ENCODE data around the gene ZBTB8A. TPM values are rescaled to one million over a fixed set of nuclear protein-coding genes. Genes with fewer than 3 reads are reported as not detected.
"Not testable (repeated sequence)": the region's sequence is repeated elsewhere in the genome, so short reads cannot be mapped to it uniquely, and the experiment has no call there.

Gene ZBTB8A
- total RNA-seq, 1 donor, result 10.8 TPM

DNA sequence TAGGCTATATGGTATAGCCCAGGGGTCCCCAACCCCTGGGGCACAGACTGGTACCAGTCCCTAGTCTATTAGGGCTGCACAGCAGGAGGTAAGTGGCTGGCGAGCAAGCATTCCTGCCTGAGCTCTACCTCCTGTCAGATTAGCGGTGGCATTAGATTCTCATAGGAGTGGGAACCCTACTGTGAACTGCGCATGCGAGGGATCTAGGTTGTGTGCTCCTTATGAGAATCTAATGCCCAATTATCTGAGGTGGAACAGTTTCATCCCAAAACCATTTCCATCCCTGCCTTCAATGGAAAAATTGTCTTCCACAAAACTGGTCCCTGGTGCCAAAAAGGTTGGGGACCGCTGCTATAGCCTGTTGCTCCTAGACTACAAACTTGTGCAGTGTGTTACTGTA, 22.8 kb upstream of the ZBTB8A start:
- no peak overlapping the region for H3K4me3 ChIP-seq (ENCODE audit: low read depth, low read length)
- TF ChIP-seq CTCF (IDR thresholded peaks at IDR 0.05; ENCODE audit: insufficient read depth, low read length), result no peak
- no peak for DNase-seq (ENCODE audit: low read depth)

DNA sequence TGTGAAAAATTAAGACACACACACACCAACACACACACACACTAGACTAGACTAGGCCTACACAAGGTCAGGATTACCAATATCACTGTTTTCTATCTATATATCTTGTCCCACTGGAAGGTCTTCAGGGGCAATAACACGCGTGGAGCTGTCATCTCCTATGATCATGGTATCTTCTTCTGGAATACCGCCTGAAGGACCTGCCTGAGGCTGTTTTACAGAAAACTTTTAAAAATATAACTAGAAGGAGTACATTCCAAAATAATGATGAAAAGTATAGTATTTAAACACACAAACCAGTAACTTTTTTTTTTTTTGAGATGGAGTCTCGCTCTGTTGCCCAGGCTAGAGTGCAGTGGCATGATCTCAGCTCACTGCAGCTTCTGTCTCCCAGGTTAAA, 20.3 kb upstream of the ZBTB8A start:
- TF ChIP-seq CTCF (IDR thresholded peaks at IDR 0.05; ENCODE audit: insufficient read depth, low read length), result no peak
- no peak for DNase-seq (ENCODE audit: low read depth)

GRCh38 chr1:32521165-32521564, 18.1 kb upstream of the ZBTB8A start:
- no peak for TF ChIP-seq CTCF (IDR thresholded peaks at IDR 0.05; ENCODE audit: insufficient read depth, low read length)
- H3K4me3 ChIP-seq (ENCODE audit: low read depth, low read length), result no peak overlapping the region
- no peak for DNase-seq (ENCODE audit: low read depth)

More for the DNA sequence above, 20.3 kb upstream of the ZBTB8A start:
- no peak overlapping the region for H3K4me3 ChIP-seq (ENCODE audit: low read depth, low read length)

GRCh38 chr1:32525053-32525452, 14.2 kb upstream of the ZBTB8A start:
- TF ChIP-seq CTCF (IDR thresholded peaks at IDR 0.05; ENCODE audit: insufficient read depth, low read length), result no peak
- no peak for DNase-seq (ENCODE audit: low read depth)
- H3K4me3 ChIP-seq (ENCODE audit: low read depth, low read length), result no peak overlapping the region

DNA sequence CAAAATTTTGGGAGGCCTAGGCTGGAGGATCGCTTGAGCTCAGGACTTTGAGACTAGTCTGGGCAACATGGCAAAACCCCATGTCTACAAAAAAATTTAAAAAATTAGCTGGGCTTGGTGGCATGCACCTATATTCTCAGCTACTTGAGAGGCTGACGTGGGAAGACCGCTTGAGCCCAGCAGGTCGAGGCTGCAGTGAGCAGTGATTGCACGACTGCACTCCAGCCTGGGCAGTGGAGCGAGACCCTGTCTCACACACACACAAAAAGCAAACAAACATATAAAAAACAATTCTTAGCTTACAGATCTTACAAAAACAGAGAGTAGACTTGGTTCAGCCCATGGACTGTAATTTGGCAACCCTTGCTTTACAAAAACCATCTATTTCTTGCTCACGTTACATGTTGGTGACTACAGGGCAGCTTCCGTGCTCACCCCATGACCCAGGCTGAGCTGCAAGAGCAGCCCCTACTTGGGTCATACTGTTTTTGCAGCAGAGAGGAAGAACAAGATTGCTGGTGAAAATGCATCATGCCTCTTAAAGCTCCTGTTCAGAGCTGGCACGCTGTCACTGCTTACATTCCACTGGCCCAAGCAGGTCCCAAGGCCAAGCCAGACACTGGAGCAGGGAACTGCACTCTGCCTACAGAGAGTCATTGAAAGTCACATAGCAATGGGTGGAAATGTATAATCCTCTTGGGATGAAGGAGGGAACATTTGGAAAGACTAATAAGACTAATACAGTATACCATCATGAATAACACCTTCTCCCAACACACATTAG, 13.4 kb upstream of the ZBTB8A start:
- TF ChIP-seq CTCF (IDR thresholded peaks at IDR 0.05; ENCODE audit: insufficient read depth, low read length), result no peak
- no peak overlapping the region for H3K4me3 ChIP-seq (ENCODE audit: low read depth, low read length)
- no peak for DNase-seq (ENCODE audit: low read depth)

DNA sequence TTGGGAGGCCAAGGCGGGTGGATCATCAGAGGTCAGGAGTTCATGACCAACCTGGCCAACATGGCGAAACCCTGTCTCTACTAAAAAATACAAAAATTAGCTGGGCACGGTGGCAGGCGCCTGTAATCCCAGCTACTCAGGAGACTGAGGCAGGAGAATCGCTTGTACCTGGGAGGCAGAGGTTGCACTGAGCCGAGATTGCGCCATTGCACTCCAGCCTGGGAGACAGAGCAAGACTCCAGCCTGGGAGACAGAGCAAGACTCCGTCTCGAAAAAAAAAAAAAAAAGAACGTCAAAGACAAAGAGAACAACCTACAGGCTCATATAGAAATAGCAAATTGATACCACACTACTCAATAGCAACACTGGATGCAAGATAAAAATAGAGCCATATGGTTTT, 10.7 kb upstream of the ZBTB8A start:
- not testable (repeated sequence) for H3K4me3 ChIP-seq (ENCODE audit: low read depth, low read length); DNase-seq (ENCODE audit: low read depth)

- H3K4me3 ChIP-seq (ENCODE audit: low read depth, low read length), result no peak overlapping the region
- TF ChIP-seq CTCF (IDR thresholded peaks at IDR 0.05; ENCODE audit: insufficient read depth, low read length), result no peak
- peak; percentile 2 for DNase-seq (ENCODE audit: low read depth)
Observed at GRCh38 chr1:32533792-32534327, 5.4 kb upstream of the ZBTB8A start.

Data from fibroblast of the aortic adventitia (primary cell).